ENCODE measurements around the gene JUNB. TPM values are rescaled to one million over a fixed set of nuclear protein-coding genes. Genes with fewer than 3 reads are reported as not detected.

The JUNB gene
- total and polyA plus RNA-seq, 9 donors = 17.8 to 157 (median 56.5) TPM

DNA sequence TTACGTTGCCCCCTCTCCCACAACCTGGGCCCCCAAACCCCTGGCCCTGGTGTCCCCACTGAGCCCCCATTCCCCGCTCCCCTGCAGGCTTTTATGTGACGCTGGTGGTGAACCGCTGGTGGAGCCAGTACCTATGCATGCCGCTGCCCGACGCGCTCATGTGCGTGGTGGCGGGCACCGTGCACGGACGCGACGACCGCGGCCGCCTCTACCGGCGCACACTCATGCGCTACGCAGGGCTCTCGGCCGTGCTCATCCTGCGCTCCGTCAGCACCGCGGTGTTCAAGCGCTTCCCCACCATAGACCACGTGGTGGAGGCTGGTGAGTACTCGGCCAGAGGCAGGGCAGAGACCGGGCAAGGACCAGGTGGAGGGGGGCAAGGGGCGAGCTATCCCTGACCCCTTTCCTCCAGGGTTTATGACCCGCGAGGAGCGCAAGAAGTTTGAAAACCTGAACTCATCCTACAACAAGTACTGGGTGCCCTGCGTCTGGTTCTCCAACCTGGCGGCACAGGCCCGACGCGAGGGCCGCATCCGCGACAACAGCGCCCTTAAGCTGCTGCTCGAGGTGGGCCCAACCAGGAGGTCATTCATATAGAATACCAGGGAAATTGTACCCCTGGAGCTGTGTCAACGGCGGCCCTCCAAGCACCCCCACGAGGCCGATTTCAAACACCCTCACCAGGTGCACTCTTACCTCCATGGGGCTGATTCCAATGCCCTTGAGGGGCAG, 36.7 kb upstream of the JUNB start:
- 83% methylated on average over 44 of the region's 50 CpGs for WGBS (ENCODE audit: insufficient coverage)
- Histone ChIP-seq H3K4me3 (ENCODE audit: low read length) (no peak overlapping the region), H3K36me3 (ENCODE audit: control insufficient read depth, insufficient read depth, low read length) (no peaks in the 10 kb centered on the region), H3K4me1 (ENCODE audit: control insufficient read depth, insufficient read depth, low read length) (peaks cover 15% of the 10 kb centered on the region), H3K27me3 (ENCODE audit: control insufficient read depth, insufficient read depth, low read length) (peaks cover 24% of the 10 kb centered on the region), H3K9me3 (replicated peaks; ENCODE audit: control insufficient read depth, low read depth, low read length) (no peaks in the 10 kb centered on the region), H3K27ac (ENCODE audit: low read length) (no peak overlapping the region)
- no peak for DNase-seq

DNA sequence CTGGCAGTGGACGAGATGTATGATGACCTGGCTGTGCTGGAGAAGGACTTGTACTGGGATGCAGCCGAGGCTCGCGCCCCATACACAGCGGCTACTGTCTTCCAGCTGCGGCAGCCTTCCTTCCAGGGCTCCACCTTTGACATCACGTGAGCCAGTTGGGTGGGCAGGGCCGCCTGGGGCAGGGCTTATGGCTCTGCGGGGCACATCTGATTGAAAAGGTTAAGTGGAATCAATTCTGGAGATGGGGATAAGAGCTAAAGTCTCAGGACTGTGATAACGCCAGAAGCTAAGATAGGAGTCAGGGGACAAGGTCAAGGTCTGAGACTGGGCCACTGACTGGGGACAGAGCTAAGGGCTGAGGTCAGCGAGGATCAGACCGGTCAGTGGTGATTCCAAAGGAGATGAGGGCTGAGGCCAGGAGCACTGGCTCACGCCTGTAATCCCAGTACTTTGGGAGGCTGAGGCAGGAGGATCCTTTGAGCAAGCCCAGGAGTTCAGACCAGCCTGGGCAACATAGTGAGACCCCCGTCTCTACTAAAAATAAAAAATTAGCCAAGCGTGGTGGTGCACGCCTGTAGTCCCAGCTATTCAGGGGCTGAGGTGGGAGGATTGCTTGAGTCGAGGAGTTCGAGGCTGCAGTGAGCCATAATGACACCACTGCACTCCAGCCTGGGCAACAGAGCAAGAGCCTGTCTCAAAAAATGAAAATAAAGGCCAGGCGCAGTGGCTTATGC, 35.0 kb upstream of the JUNB start:
- Histone ChIP-seq H3K36me3 (ENCODE audit: control insufficient read depth, insufficient read depth, low read length) (no peaks in the 10 kb centered on the region), H3K9me3 (replicated peaks; ENCODE audit: control insufficient read depth, low read depth, low read length) (no peaks in the 10 kb centered on the region), H3K4me1 (ENCODE audit: control insufficient read depth, insufficient read depth, low read length) (peaks cover 10% of the 10 kb centered on the region), H3K27ac (ENCODE audit: low read length) (no peak overlapping the region), H3K27me3 (ENCODE audit: control insufficient read depth, insufficient read depth, low read length) (peaks cover 16% of the 10 kb centered on the region), H3K4me3 (ENCODE audit: low read length) (no peak overlapping the region)
- WGBS (ENCODE audit: insufficient coverage) = 87% methylated on average over 14 of the region's 19 CpGs
- DNase-seq = no peak

DNA sequence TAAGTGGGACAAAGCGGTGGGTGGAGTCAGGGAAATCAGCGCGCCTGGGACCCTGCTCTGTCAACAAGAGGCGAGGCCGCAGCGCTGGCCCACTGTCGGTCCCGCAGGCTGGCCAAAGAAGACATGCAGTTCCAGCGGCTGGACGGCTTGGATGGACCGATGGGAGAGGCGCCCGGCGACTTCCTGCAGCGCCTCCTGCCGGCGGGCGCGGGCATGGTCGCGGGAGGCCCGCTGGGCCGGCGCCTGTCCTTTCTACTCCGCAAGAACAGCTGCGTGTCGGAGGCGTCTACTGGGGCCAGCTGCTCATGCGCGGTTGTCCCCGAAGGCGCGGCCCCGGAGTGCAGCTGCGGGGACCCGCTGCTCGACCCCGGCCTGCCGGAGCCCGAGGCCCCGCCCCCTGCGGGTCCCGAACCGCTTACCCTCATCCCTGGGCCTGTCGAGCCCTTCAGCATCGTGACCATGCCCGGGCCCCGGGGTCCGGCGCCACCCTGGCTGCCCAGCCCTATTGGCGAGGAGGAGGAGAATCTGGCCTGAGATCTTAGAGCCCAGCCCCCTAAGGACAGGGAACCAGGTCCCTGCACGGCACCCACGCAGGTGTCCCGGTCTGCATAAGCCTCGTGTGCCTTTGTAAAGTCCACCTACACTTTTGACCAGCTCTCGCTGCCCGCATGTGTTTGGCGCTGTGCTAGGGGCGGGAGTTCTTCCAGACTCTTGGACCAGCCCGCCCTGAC, 33.6 kb upstream of the JUNB start:
- H3K27me3 ChIP-seq (ENCODE audit: control insufficient read depth, insufficient read depth, low read length) = peaks cover 5% of the 10 kb centered on the region
- H3K4me3 ChIP-seq (ENCODE audit: low read length) = peak overlapping the region; percentile 42
- DNase-seq = peak; percentile 85
- WGBS (ENCODE audit: insufficient coverage) = 5% methylated on average over 59 of the region's 60 CpGs
- H3K27ac ChIP-seq (ENCODE audit: low read length) = peak overlapping the region; percentile 69
- H3K9me3 ChIP-seq (replicated peaks; ENCODE audit: control insufficient read depth, low read depth, low read length) = no peaks in the 10 kb centered on the region
- H3K36me3 ChIP-seq (ENCODE audit: control insufficient read depth, insufficient read depth, low read length) = no peaks in the 10 kb centered on the region
- peaks cover 10% of the 10 kb centered on the region for H3K4me1 ChIP-seq (ENCODE audit: control insufficient read depth, insufficient read depth, low read length)

DNA sequence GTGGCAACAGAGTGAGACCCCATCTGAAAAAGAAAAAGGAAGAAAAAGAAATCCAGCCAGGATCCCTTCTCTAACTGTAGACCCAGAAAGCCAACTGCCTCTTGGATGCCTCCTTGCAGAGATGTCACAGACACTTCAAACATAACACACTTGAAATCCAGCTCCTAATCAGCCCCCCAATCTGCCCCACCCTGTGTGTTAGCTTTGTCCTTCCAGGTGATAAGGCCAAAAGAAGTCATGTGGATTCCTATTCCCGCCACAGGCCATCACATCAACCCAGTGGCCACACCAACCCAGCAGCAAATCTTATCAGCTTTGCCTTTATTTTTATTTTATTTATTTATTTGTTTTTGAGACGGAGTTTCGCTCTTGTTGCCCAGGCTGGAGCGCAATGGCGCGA, 31.6 kb upstream of the JUNB start:
- DNase-seq = no peak
- Histone ChIP-seq H3K27ac (ENCODE audit: low read length) (no peak overlapping the region), H3K4me1 (ENCODE audit: control insufficient read depth, insufficient read depth, low read length) (peaks cover 10% of the 10 kb centered on the region), H3K36me3 (ENCODE audit: control insufficient read depth, insufficient read depth, low read length) (peaks cover 17% of the 10 kb centered on the region), H3K27me3 (ENCODE audit: control insufficient read depth, insufficient read depth, low read length) (no peaks in the 10 kb centered on the region), H3K4me3 (ENCODE audit: low read length) (no peak overlapping the region), H3K9me3 (replicated peaks; ENCODE audit: control insufficient read depth, low read depth, low read length) (no peaks in the 10 kb centered on the region)
- WGBS (ENCODE audit: insufficient coverage) = no CpG with 5 or more reads among the region's 6 CpGs

DNA sequence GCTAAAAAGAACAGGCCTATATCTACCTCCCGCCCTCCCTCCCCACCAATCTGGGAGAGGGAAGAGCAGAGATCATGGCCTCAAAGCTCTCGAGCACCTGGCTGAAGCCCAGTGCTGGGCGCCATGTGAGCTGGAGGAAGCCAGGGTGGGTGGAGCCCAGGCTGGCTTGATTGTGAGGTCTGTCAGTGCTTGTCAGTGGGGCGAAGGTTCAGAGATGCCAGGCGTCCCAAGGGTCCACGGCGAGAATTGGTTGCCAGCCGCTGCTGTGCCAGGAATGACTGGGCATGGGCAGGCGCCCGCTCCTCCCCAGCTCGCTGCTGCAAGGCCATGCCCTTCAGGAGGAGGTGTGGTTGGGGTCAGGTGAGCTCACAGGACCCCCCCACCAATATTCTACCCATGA, 28.2 kb upstream of the JUNB start:
- H3K27me3 ChIP-seq (ENCODE audit: control insufficient read depth, insufficient read depth, low read length) = no peaks in the 10 kb centered on the region
- no peak for DNase-seq
- H3K4me3 ChIP-seq (ENCODE audit: low read length) = no peak overlapping the region
- no peaks in the 10 kb centered on the region for H3K9me3 ChIP-seq (replicated peaks; ENCODE audit: control insufficient read depth, low read depth, low read length)
- H3K27ac ChIP-seq (ENCODE audit: low read length) = no peak overlapping the region
- peaks cover 28% of the 10 kb centered on the region for H3K36me3 ChIP-seq (ENCODE audit: control insufficient read depth, insufficient read depth, low read length)
- H3K4me1 ChIP-seq (ENCODE audit: control insufficient read depth, insufficient read depth, low read length) = peaks cover 5% of the 10 kb centered on the region
- 87% methylated on average over 6 of the region's 11 CpGs for WGBS (ENCODE audit: insufficient coverage)

DNA sequence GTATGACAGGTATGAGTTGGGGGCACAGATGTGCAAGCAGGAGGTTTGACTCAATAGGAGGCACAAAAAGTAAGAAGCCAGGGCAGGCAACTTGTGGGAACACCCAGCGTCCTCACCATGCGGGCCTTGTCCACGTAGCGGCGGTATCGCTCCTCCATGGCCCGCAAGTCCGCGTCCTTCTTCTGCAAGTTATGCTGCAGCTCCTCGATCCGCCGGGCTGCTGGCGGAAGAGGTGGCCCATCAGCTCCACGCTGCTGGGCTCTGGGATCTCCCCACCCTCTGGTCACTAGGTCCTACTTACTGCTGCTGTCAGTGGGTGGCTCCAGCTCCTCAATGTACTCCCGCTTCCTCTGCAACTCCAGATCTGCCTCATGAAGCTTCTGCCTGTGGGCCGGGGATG, 26.6 kb upstream of the JUNB start:
- 92% methylated on average over 16 of the region's 16 CpGs for WGBS (ENCODE audit: insufficient coverage)
- H3K27ac ChIP-seq (ENCODE audit: low read length) = no peak overlapping the region
- peaks cover 30% of the 10 kb centered on the region for H3K36me3 ChIP-seq (ENCODE audit: control insufficient read depth, insufficient read depth, low read length)

DNA sequence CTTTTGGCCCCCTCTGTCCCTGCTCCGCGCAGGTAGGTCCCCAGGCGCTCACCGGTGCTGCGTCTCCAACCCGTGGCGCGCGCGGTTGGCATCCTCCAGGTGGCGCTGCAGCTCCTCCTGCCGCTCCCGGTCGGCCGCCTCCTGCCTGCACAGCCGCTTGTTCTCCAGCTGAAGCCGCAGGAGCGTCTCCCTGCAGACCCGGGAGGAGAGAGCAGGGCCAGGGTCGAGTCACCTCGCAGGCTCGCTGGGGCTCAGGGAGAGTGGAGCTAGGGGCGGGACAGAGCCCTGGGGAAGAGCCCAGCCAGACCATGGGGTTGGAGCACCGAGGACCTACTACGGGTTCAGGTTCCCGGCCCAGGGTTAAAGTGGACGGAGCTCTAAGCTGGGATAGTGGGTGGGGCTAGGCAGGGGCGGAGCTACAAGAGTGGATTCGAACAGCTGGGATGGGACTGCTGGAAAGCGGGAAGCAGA, 25.2 kb upstream of the JUNB start:
- peaks cover 31% of the 10 kb centered on the region for H3K36me3 ChIP-seq (ENCODE audit: control insufficient read depth, insufficient read depth, low read length)
- WGBS (ENCODE audit: insufficient coverage) = 18% methylated on average over 29 of the region's 30 CpGs
- H3K4me3 ChIP-seq (ENCODE audit: low read length) = peak overlapping the region; percentile 49
- peaks cover 19% of the 10 kb centered on the region for H3K4me1 ChIP-seq (ENCODE audit: control insufficient read depth, insufficient read depth, low read length)
- peak; percentile 89 for DNase-seq
- no peaks in the 10 kb centered on the region for H3K27me3 ChIP-seq (ENCODE audit: control insufficient read depth, insufficient read depth, low read length)
- peak overlapping the region; percentile 66 for H3K27ac ChIP-seq (ENCODE audit: low read length)
- no peaks in the 10 kb centered on the region for H3K9me3 ChIP-seq (replicated peaks; ENCODE audit: control insufficient read depth, low read depth, low read length)

More for the DNA sequence above, 26.6 kb upstream of the JUNB start:
- Histone ChIP-seq H3K4me3 (ENCODE audit: low read length) (no peak overlapping the region), H3K9me3 (replicated peaks; ENCODE audit: control insufficient read depth, low read depth, low read length) (no peaks in the 10 kb centered on the region), H3K27me3 (ENCODE audit: control insufficient read depth, insufficient read depth, low read length) (no peaks in the 10 kb centered on the region), H3K4me1 (ENCODE audit: control insufficient read depth, insufficient read depth, low read length) (peaks cover 10% of the 10 kb centered on the region)
- no peak for DNase-seq

DNA sequence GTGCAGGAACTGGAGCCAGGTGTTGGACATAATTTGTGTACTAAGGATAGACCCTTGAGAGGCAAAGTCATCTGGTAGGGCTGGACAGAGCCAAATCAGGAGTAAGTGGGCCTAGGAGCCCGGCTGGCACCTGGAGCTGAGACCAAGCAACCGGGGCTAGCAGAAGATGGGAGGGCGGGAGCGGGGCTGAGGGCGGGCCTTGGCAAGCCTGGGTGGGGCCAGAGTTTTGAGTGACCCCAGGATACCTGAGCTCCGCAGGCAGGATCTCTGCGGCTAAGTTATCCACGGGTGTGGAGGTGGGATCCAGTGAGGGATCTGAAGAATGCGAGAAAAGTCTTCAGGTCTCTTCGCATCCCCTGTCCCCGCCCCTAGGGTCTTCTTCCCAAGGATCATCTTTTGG, 24.1 kb upstream of the JUNB start:
- no peak overlapping the region for H3K4me3 ChIP-seq (ENCODE audit: low read length)
- no peaks in the 10 kb centered on the region for H3K27me3 ChIP-seq (ENCODE audit: control insufficient read depth, insufficient read depth, low read length)
- no peaks in the 10 kb centered on the region for H3K9me3 ChIP-seq (replicated peaks; ENCODE audit: control insufficient read depth, low read depth, low read length)
- WGBS (ENCODE audit: insufficient coverage) = 92% methylated on average over 11 of the region's 11 CpGs
- H3K36me3 ChIP-seq (ENCODE audit: control insufficient read depth, insufficient read depth, low read length) = peaks cover 32% of the 10 kb centered on the region
- H3K4me1 ChIP-seq (ENCODE audit: control insufficient read depth, insufficient read depth, low read length) = peaks cover 19% of the 10 kb centered on the region
- no peak for DNase-seq
- no peak overlapping the region for H3K27ac ChIP-seq (ENCODE audit: low read length)

DNA sequence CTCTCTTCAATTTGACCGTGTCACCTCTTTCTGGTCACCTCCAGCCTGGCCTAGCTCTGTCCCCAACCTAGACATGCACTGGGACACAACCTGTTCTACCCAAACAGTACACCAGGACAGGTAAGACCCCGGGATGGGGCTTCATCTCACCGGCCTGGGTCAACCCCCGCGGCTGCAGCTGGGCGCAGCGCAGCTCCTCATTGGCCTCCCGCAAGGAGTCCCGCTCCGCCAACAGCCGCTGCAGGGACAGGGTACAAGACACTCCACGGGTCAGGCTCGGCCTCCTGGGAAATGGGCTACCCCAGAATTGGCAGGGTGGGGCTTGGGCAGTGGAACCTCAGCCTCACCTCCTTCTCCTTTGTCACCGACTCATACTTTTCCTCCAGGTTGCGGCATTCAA, 23.6 kb upstream of the JUNB start:
- peaks cover 32% of the 10 kb centered on the region for H3K36me3 ChIP-seq (ENCODE audit: control insufficient read depth, insufficient read depth, low read length)
- 97% methylated on average over 11 of the region's 15 CpGs for WGBS (ENCODE audit: insufficient coverage)
- H3K9me3 ChIP-seq (replicated peaks; ENCODE audit: control insufficient read depth, low read depth, low read length) = no peaks in the 10 kb centered on the region

DNA sequence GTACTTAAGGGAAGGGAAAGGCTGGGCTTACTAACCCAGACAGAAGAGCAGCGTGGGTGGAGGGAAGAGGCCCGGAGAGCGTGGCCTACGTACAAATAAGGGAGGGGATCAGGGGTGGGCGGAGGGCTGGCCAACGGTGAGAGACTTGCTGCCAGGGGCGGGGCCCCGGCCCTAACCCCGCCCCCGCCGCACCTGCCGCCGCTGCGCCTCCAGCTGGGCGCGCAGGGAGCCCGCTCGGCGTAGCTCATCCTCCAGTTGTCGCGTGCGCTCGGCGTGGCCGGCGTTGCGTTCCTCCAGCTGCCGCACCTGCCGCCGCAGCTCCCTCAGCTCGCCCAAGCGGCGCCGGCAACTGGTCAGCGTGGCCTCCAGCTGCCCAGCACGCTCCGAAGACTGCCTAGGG, 21.6 kb upstream of the JUNB start:
- WGBS (ENCODE audit: insufficient coverage) = 17% methylated on average over 37 of the region's 37 CpGs
- Histone ChIP-seq H3K27ac (ENCODE audit: low read length) (peak overlapping the region; percentile 60), H3K4me3 (ENCODE audit: low read length) (no peak overlapping the region), H3K36me3 (ENCODE audit: control insufficient read depth, insufficient read depth, low read length) (peaks cover 18% of the 10 kb centered on the region), H3K4me1 (ENCODE audit: control insufficient read depth, insufficient read depth, low read length) (peaks cover 31% of the 10 kb centered on the region), H3K27me3 (ENCODE audit: control insufficient read depth, insufficient read depth, low read length) (no peaks in the 10 kb centered on the region), H3K9me3 (replicated peaks; ENCODE audit: control insufficient read depth, low read depth, low read length) (no peaks in the 10 kb centered on the region)
- DNase-seq = peak; percentile 67

More for the DNA sequence above, 23.6 kb upstream of the JUNB start:
- H3K27ac ChIP-seq (ENCODE audit: low read length) = no peak overlapping the region
- no peaks in the 10 kb centered on the region for H3K27me3 ChIP-seq (ENCODE audit: control insufficient read depth, insufficient read depth, low read length)
- DNase-seq = no peak
- peaks cover 24% of the 10 kb centered on the region for H3K4me1 ChIP-seq (ENCODE audit: control insufficient read depth, insufficient read depth, low read length)
- H3K4me3 ChIP-seq (ENCODE audit: low read length) = no peak overlapping the region

All from muscle of leg (tissue), 11 donors.